Neural cell (in vitro differentiated cells): ENCODE measurements around the gene PRR20A. TPM values are rescaled to one million over a fixed set of nuclear protein-coding genes. Genes with fewer than 3 reads are reported as not detected.
"Not testable (repeated sequence)": the region's sequence is repeated elsewhere in the genome, so short reads cannot be mapped to it uniquely, and the experiment has no call there.

Source experiments
- H2AFZ ChIP-seq: fragments of 200-600, 300-800 bp; sonication (generic), shearing (Covaris generic); 2 replicates; pipeline ENCODE4 v1.6.0; 2014; ENCODE audit warnings: low read depth, mild to moderate bottlenecking, antibody characterized with exemption, low read length, moderate library complexity
- H3F3A ChIP-seq: fragments of 200-600 bp; shearing (Covaris generic); 2 replicates; pipeline ENCODE4 v1.6.1; 2016; ENCODE audit warnings: mild to moderate bottlenecking, moderate library complexity, mixed read lengths, antibody characterized with exemption, low read length; ENCODE audit not compliant: insufficient read depth, poor library complexity, severe bottlenecking
- H3K27ac ChIP-seq: fragments of 200-600, 300-800 bp; sonication (generic), shearing (Covaris generic); 2 replicates; pipeline ENCODE4 v1.5.1; 2014; ENCODE audit warnings: mild to moderate bottlenecking, low read length, moderate library complexity
- H3K27me3 ChIP-seq: fragments of 300-800, 200-600 bp; sonication (generic), shearing (Covaris generic); 2 replicates; pipeline ENCODE4 v1.6.0; 2014; ENCODE audit warnings: mild to moderate bottlenecking, low read depth, low read length, moderate library complexity; ENCODE audit not compliant: insufficient read depth
- H3K36me3 ChIP-seq: fragments of 300-800, 200-600 bp; sonication (generic), shearing (Covaris generic); 2 replicates; pipeline ENCODE4 v1.5.1; 2014; ENCODE audit warnings: mild to moderate bottlenecking, antibody characterized with exemption, low read length, moderate library complexity; ENCODE audit not compliant: insufficient read depth
- H3K4me2 ChIP-seq: fragments of 300-800, 200-600 bp; sonication (generic), shearing (Covaris generic); 2 replicates; pipeline ENCODE4 v1.6.0; 2014; ENCODE audit warnings: mild to moderate bottlenecking, low read length
- H3K4me3 ChIP-seq: fragments of 300-800, 200-600 bp; sonication (generic), shearing (Covaris generic); 2 replicates; pipeline ENCODE4 v1.5.1; 2014; ENCODE audit warnings: mild to moderate bottlenecking, low read length, moderate library complexity
- H3K79me2 ChIP-seq: fragments of 200-600 bp; shearing (Covaris generic); replicated peaks from 2 replicates; pipeline ENCODE4 v1.6.0; 2014; ENCODE audit warnings: mild to moderate bottlenecking, low read length, moderate library complexity; ENCODE audit not compliant: insufficient read depth
- H3K9ac ChIP-seq: fragments of 300-800, 200-600 bp; sonication (generic), shearing (Covaris generic); 2 replicates; pipeline ENCODE4 v1.6.1; 2016; ENCODE audit warnings: mild to moderate bottlenecking, low read length, mixed read lengths
- H3K9me2 ChIP-seq: fragments of 200-600 bp; shearing (Covaris generic); 2 replicates; pipeline ENCODE4 v1.6.1; 2016; ENCODE audit warnings: mild to moderate bottlenecking, low read length, mixed read lengths; ENCODE audit not compliant: insufficient read depth
- H3K9me3 ChIP-seq: fragments of 200-600, 300-800 bp; sonication (generic), shearing (Covaris generic); 2 replicates; pipeline ENCODE4 v1.6.1; 2016; ENCODE audit warnings: mild to moderate bottlenecking, mixed run types, low read length, moderate library complexity, mixed read lengths
- H4K20me1 ChIP-seq: fragments of 200-600 bp; shearing (Covaris generic); 2 replicates; pipeline ENCODE4 v1.6.1; 2016; ENCODE audit warnings: mild to moderate bottlenecking, mixed run types; ENCODE audit not compliant: insufficient read depth
- EP300 ChIP-seq: fragments of 450-650 bp; conservative IDR thresholded peaks from 2 replicates; pipeline ENCODE4 v1.6.1; 2014; ENCODE audit warnings: antibody characterized with exemption, mild to moderate bottlenecking, moderate library complexity; ENCODE audit not compliant: poor library complexity, severe bottlenecking
- EZH2 ChIP-seq: fragments of 200-600, 300-800 bp; shearing (Covaris generic), sonication (generic); IDR thresholded peaks from 2 replicates; pipeline ENCODE4 v1.6.1; 2014; ENCODE audit warnings: antibody characterized with exemption, low read length, borderline replicate concordance, mild to moderate bottlenecking; ENCODE audit not compliant: insufficient read depth, poor library complexity, severe bottlenecking
- MXI1 ChIP-seq: fragments of 450-650 bp; conservative IDR thresholded peaks from 2 replicates; pipeline ENCODE4 v1.6.1; 2014; ENCODE audit warnings: antibody characterized with exemption, mild to moderate bottlenecking; ENCODE audit not compliant: poor library complexity, severe bottlenecking
- POLR2AphosphoS5 ChIP-seq: IDR thresholded peaks from 2 replicates; pipeline ENCODE4 v1.6.1; 2012
- RAD21 ChIP-seq: fragments of 450-650 bp; conservative IDR thresholded peaks from 2 replicates; pipeline ENCODE4 v1.6.1; 2014; ENCODE audit warnings: antibody characterized with exemption, mild to moderate bottlenecking, moderate library complexity
- SMC3 ChIP-seq: fragments of 450-650 bp; conservative IDR thresholded peaks from 2 replicates; pipeline ENCODE4 v1.6.1; 2014; ENCODE audit warnings: antibody characterized with exemption, mild to moderate bottlenecking, moderate library complexity; ENCODE audit not compliant: poor library complexity
- TAF1 ChIP-seq: IDR thresholded peaks from 2 replicates; pipeline ENCODE4 v1.6.1; 2012; ENCODE audit warnings: low read depth
- polyA minus RNA-seq: library from RNA; depleted of rRNA, polyadenylated mRNA; stranded (reverse); fragments of >200 nt; gene quantifications from 2 replicates; pipeline ENCODE4 v1.2.3, GENCODE V29; 2014
- polyA plus RNA-seq: library from polyadenylated mRNA; depleted of rRNA; stranded (reverse); fragments of >200 nt; gene quantifications from 2 replicates; pipeline ENCODE4 v1.2.3, GENCODE V29; 2014
- TF ChIP-seq, protein P1 (sequence below): IDR thresholded peaks from 2 replicates; pipeline ENCODE4 v1.6.1; 2012; ENCODE audit warnings: borderline replicate concordance
- TF ChIP-seq, protein P2 (sequence below): fragments of 450-650 bp; IDR thresholded peaks from 2 replicates; pipeline ENCODE4 v1.5.1; 2014; ENCODE audit warnings: antibody characterized with exemption, mild to moderate bottlenecking, moderate library complexity; ENCODE audit not compliant: poor library complexity, severe bottlenecking

Gene PRR20A
- polyA plus RNA-seq (not detected in 2 replicates), polyA minus RNA-seq (not detected in 2 replicates)

GRCh38 chr13:57140235-57140968 is at the start of gene PRR20A:
TSS of gene PRR20A (plus strand) at chr13:57140918. CDS start at chr13:57141305, 387 bp downstream.
- not testable (repeated sequence) for H3K27me3 ChIP-seq, H3K9ac ChIP-seq, H3K4me3 ChIP-seq, H3K4me2 ChIP-seq, H3K36me3 ChIP-seq, H3K79me2 ChIP-seq, H2AFZ ChIP-seq, H3K9me2 ChIP-seq, H3K27ac ChIP-seq, H3K9me3 ChIP-seq, H3F3A ChIP-seq, H4K20me1 ChIP-seq

DNA sequence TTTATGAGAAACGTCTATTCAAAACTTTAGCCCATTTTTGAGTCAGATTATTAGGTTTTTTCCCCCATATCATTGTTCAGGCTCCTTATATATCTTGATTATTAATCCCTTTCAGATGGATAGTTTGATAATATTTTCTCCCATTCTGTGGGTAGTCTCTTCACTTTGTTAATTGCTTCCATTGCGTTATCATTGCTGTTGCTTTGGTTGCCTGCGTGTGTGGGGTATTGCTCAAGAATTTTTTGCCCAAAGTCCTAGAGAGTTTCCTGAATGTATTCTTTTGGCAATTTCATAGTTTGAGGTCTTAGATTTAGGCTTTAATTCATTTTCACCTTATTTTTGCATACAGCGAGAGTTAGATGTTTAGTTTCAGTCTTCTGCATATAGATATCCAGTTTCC is 25.8 kb upstream of the PRR20A start:
- H3K79me2 ChIP-seq, result no peaks in the 10 kb centered on the region
- TF ChIP-seq POLR2AphosphoS5 (no peak), MXI1 (no peak)
- TF ChIP-seq, protein P1, sequence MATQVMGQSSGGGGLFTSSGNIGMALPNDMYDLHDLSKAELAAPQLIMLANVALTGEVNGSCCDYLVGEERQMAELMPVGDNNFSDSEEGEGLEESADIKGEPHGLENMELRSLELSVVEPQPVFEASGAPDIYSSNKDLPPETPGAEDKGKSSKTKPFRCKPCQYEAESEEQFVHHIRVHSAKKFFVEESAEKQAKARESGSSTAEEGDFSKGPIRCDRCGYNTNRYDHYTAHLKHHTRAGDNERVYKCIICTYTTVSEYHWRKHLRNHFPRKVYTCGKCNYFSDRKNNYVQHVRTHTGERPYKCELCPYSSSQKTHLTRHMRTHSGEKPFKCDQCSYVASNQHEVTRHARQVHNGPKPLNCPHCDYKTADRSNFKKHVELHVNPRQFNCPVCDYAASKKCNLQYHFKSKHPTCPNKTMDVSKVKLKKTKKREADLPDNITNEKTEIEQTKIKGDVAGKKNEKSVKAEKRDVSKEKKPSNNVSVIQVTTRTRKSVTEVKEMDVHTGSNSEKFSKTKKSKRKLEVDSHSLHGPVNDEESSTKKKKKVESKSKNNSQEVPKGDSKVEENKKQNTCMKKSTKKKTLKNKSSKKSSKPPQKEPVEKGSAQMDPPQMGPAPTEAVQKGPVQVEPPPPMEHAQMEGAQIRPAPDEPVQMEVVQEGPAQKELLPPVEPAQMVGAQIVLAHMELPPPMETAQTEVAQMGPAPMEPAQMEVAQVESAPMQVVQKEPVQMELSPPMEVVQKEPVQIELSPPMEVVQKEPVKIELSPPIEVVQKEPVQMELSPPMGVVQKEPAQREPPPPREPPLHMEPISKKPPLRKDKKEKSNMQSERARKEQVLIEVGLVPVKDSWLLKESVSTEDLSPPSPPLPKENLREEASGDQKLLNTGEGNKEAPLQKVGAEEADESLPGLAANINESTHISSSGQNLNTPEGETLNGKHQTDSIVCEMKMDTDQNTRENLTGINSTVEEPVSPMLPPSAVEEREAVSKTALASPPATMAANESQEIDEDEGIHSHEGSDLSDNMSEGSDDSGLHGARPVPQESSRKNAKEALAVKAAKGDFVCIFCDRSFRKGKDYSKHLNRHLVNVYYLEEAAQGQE, result no peak
- TF ChIP-seq, protein P2, sequence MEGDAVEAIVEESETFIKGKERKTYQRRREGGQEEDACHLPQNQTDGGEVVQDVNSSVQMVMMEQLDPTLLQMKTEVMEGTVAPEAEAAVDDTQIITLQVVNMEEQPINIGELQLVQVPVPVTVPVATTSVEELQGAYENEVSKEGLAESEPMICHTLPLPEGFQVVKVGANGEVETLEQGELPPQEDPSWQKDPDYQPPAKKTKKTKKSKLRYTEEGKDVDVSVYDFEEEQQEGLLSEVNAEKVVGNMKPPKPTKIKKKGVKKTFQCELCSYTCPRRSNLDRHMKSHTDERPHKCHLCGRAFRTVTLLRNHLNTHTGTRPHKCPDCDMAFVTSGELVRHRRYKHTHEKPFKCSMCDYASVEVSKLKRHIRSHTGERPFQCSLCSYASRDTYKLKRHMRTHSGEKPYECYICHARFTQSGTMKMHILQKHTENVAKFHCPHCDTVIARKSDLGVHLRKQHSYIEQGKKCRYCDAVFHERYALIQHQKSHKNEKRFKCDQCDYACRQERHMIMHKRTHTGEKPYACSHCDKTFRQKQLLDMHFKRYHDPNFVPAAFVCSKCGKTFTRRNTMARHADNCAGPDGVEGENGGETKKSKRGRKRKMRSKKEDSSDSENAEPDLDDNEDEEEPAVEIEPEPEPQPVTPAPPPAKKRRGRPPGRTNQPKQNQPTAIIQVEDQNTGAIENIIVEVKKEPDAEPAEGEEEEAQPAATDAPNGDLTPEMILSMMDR, result no peak
- no peaks in the 10 kb centered on the region for H3K9me2 ChIP-seq
- no peak overlapping the region for H3K9ac ChIP-seq
- H3K9me3 ChIP-seq, result no peaks in the 10 kb centered on the region
- no peaks in the 10 kb centered on the region for H3K36me3 ChIP-seq
- no peaks in the 10 kb centered on the region for H4K20me1 ChIP-seq
- H2AFZ ChIP-seq, result no peak overlapping the region
- H3K27ac ChIP-seq, result no peak overlapping the region
- H3K4me3 ChIP-seq, result no peak overlapping the region
- no peaks in the 10 kb centered on the region for H3F3A ChIP-seq
- H3K27me3 ChIP-seq, result no peaks in the 10 kb centered on the region
- H3K4me2 ChIP-seq, result no peak overlapping the region

DNA sequence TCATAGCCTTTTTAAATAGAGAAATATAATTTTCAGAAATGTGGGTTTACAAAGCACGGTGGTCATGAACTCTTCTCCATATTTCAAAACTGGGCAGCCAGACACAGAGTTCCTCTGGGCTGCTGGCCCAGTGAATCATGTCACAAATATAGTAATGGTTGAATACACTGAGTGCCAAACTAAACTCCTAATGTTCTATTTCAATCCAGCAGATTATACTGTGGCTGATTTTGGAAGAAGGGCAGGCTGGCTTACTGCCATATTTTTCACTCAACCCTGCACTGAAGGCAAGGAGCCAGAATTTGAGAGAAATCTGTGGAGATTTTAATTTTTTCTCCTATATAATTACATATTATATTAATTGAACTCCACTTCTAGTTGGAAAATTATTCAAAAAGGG is 17.0 kb upstream of the PRR20A start:
- H3K36me3 ChIP-seq, result no peaks in the 10 kb centered on the region
- H3K27me3 ChIP-seq, result no peaks in the 10 kb centered on the region
- no peak overlapping the region for H3K27ac ChIP-seq
- H4K20me1 ChIP-seq, result no peaks in the 10 kb centered on the region
- H3K9me2 ChIP-seq, result no peaks in the 10 kb centered on the region
- no peak overlapping the region for H3K4me3 ChIP-seq
- no peaks in the 10 kb centered on the region for H3F3A ChIP-seq
- TF ChIP-seq, protein P2, result no peak
- TF ChIP-seq SMC3 (no peak), RAD21 (no peak), EP300 (no peak), TAF1 (no peak), EZH2 (no peak), MXI1 (no peak), POLR2AphosphoS5 (no peak)
- TF ChIP-seq, protein P1, result no peak
- no peak overlapping the region for H3K4me2 ChIP-seq
- H3K9me3 ChIP-seq, result no peaks in the 10 kb centered on the region
- no peaks in the 10 kb centered on the region for H3K79me2 ChIP-seq
- H3K9ac ChIP-seq, result no peak overlapping the region
- no peak overlapping the region for H2AFZ ChIP-seq
